ENCODE data around the gene ENKUR. TPM values are rescaled to one million over a fixed set of nuclear protein-coding genes. Genes with fewer than 3 reads are reported as not detected.

ENKUR gene
- total RNA-seq, 1 donor from 2014 or later, result 6.5 TPM

DNA sequence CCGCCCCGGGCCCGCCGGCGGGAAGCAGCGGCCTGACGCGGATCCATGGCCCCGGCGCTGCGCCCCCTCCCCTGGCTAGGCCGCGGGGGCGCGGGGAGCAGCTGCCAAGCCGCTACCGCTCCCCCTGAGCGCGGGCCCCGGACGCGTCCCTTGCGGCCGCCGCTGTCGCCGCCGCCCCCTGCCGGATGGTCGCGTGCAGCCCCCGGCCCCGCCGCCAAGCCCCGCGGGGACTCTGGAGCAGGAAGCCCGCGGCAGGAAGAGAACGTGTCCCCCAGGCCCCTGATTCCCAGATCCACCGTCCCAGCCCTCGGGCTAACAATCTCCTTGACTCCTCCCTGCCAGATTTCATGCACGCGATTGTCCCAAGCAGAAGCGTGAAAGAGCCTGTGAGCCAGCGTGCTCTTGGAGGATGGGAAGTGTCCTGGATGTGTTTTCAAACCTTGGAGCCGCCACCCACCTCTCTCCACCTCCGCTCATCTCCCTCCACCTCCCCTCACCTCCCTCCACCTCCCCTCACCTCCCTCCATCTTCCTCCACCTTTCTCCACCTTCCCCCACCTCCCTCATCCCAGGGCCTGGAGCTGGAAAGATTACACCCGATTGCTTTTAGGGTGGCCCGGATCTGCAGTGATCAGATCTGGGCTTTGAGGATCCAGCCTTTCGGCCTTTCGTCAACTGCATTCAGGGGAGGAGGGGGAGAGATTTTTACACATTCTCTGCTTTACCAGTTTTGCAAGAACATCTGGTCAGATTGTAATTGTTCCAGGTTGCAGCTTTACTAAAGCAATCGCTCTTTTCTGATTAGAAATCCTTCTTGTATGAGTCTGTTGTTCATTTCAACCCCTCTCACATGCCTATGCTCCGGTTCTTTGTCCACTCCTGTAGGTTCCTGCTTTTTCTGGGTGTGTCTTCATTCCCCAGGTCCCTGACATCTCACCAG lies 63.0 kb downstream of the ENKUR start:
- H3K9me3 ChIP-seq, result no peaks in the 10 kb centered on the region
- H3K36me3 ChIP-seq, result no peaks in the 10 kb centered on the region
- H3K4me1 ChIP-seq, result peaks cover 6% of the 10 kb centered on the region
- TF ChIP-seq, protein P1, sequence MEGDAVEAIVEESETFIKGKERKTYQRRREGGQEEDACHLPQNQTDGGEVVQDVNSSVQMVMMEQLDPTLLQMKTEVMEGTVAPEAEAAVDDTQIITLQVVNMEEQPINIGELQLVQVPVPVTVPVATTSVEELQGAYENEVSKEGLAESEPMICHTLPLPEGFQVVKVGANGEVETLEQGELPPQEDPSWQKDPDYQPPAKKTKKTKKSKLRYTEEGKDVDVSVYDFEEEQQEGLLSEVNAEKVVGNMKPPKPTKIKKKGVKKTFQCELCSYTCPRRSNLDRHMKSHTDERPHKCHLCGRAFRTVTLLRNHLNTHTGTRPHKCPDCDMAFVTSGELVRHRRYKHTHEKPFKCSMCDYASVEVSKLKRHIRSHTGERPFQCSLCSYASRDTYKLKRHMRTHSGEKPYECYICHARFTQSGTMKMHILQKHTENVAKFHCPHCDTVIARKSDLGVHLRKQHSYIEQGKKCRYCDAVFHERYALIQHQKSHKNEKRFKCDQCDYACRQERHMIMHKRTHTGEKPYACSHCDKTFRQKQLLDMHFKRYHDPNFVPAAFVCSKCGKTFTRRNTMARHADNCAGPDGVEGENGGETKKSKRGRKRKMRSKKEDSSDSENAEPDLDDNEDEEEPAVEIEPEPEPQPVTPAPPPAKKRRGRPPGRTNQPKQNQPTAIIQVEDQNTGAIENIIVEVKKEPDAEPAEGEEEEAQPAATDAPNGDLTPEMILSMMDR (IDR thresholded peaks at IDR 0.05), result peak; percentile 42
- peak; percentile 72 to 78 for ATAC-seq
- no peaks in the 10 kb centered on the region for H3K27me3 ChIP-seq (ENCODE audit: low read depth)
- peak overlapping the region; percentile 67 for H3K4me3 ChIP-seq
- peak overlapping the region; percentile 77 for H3K27ac ChIP-seq
- DNase-seq, result peak; percentile 49
- intact Hi-C loops (cut with DNase I), result no loop called here

DNA sequence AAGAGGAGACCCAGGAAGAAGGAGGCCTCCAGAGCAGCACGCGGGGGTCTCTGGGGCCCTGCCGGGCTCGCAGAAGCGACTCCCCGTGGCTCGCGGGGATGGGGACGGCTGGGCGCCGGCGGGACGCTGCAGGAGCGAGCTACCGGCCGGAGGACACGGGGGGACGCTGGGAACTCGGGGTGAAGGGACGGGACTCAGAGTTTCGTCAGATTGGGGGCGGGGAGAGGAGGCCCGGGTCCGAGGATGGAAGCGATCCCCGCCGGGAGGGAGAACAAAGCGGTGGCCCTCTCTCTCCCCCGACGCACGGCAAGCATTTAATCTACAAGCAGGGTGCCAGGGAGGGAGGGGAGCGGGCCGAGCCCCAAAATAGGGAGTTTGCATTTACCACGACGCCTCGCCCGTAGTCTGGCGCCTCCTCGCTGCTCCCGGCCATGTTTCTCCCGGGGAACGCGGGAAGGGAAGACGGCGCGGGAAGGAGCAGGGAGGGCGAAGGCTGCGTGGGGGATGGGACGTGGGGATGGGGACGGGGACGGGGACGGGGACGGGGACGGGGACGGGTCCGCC lies 63.7 kb downstream of the ENKUR start, which contains the start of gene PRTFDC1:
TSS of gene PRTFDC1 (minus strand) at position 464 of the 564 bp plus-strand sequence. CDS start at position 433, 31 bp downstream.
- Histone ChIP-seq H3K9me3 (no peaks in the 10 kb centered on the region), H3K36me3 (no peaks in the 10 kb centered on the region), H3K27ac (peak within 1 kb of the TSS; percentile 77), H3K4me1 (peaks cover 6% of the 10 kb centered on the region), H3K4me3 (peak within 1 kb of the TSS; percentile 67), H3K27me3 (ENCODE audit: low read depth) (no peaks in the 10 kb centered on the region)
- peak; percentile 56 to 64 for ATAC-seq
- TF ChIP-seq, protein P1 (IDR thresholded peaks at IDR 0.05), result no peak
- intact Hi-C loops (cut with DNase I), result no loop called here
- peak; percentile 51 for DNase-seq

DNA sequence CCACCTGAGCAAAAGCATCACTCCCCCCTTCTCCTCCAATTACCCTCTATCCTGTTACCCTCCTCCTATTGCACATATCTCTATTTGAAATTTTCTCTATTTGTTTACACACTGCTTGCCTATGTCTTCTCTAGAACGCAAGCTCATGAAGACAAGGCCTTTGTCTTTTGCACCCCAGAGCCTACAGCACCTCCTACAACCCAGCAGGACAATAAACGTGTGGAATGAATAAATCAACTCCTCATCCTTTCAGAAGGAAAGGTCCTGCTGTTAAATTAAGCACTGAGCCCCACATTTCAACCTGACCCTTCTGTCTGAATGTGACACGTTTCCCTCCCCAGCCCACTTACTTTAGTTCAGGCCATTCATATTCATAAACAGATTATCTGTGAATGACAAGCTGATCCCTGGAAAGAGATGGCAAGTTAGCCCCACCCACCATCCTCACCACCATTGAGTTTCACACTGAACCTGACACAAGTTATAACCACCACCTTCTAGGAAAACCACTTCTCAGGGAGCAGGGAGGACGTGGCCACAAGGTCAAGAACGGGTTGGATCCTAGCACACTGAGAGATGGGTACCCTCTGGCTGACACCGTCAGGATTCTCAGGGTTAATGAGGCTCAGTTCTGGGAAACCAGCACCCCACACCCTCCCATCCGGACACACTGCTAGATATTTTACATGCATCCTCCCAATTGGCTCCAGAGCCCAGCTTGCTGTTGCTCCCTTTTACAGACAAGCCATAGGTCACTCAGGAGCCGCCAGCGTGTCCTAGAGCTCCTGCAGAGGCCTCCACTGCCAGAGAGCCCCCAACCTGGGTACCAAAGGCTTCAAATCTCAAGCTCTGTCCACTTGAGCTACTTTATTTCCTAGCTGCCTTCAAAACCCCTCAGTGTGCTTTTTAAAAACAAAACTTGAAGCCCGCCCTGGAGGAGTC lies 64.5 kb downstream of the ENKUR start:
- Histone ChIP-seq H3K4me1 (peaks cover 6% of the 10 kb centered on the region), H3K4me3 (peak overlapping the region; percentile 67), H3K9me3 (no peaks in the 10 kb centered on the region), H3K27me3 (ENCODE audit: low read depth) (no peaks in the 10 kb centered on the region), H3K27ac (peak overlapping the region; percentile 77), H3K36me3 (no peaks in the 10 kb centered on the region)
- peak; percentile 14 to 17 for ATAC-seq
- TF ChIP-seq, protein P1 (IDR thresholded peaks at IDR 0.05), result no peak
- intact Hi-C loops (cut with DNase I), result no loop called here
- peak; percentile 46 for DNase-seq

DNA sequence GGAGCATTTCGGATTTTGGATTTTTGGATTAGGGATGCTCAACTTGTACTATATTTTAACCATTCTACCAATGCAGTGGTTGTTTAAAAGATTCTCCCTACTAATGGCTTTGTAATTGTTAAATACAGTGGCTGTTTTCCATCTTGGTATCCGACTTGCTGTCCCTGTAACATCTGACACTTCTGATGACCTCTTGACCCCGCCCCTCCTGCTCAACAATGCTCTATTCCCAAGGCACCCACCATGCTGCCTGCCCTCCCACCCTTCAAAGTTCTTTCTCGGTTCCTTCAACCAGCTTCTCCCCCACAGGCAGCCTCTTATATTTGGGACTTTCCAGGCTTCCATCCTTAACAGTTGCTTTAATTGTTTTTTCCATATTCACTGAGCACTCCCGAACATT lies 65.5 kb downstream of the ENKUR start:
- DNase-seq (no peak), ATAC-seq (no peak)
- Histone ChIP-seq H3K4me3 (no peak overlapping the region), H3K4me1 (peaks cover 6% of the 10 kb centered on the region), H3K36me3 (no peaks in the 10 kb centered on the region), H3K9me3 (no peaks in the 10 kb centered on the region), H3K27ac (no peak overlapping the region), H3K27me3 (ENCODE audit: low read depth) (no peaks in the 10 kb centered on the region)
- TF ChIP-seq, protein P1 (IDR thresholded peaks at IDR 0.05), result no peak
- intact Hi-C loops (cut with DNase I), result no loop called here

DNA sequence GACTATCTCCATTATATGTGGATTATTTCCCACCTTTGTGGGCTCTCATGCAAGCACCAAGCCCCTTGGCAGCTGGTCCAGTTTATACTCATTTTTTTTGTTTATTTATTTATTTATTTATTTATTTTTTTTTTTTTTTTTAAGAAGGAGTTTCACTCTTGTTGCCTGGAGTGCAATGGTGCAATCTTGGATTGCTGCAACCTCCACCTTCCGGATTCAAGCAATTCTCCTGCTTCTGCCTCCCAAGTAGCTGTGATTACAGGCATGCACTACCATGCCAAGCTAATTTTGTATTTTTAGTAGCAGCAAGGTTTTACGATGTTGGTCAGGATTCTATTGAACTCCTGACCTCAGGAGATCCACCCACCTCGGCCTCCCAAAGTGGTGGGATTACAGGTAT lies 66.3 kb downstream of the ENKUR start:
- TF ChIP-seq, protein P1 (IDR thresholded peaks at IDR 0.05), result no peak
- H3K9me3 ChIP-seq, result no peaks in the 10 kb centered on the region
- peaks cover 6% of the 10 kb centered on the region for H3K4me1 ChIP-seq
- H3K4me3 ChIP-seq, result no peak overlapping the region
- intact Hi-C loops (cut with DNase I), result no loop called here
- no peak for DNase-seq
- no peaks in the 10 kb centered on the region for H3K27me3 ChIP-seq (ENCODE audit: low read depth)
- no peak for ATAC-seq
- no peaks in the 10 kb centered on the region for H3K36me3 ChIP-seq
- no peak overlapping the region for H3K27ac ChIP-seq
